ENCODE measurements around the gene AREL1.

DNA sequence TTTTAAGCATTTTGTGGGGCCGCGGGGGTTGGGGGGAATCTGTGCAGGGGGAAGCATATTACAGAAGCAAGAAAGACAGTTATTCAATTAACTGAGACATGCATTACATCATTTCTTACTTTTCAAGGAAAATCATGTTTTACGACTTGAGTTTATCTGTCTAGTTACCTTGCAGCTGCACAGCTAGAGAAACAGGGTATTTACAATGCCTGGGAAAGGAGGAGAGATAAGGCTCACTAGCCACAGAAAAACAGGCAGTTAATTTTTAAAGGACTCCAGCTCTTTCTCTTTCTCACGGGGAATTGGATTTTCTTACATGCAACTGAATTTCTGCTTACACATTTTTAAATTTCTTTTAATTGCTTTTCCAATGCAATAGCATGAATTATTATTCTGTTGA, 22.2 kb upstream of the AREL1 start:
- TF ChIP-seq CTCF (IDR thresholded peaks at IDR 0.05) (no peak), POLR2A (IDR thresholded peaks at IDR 0.05) (no peak), POLR2AphosphoS5 (IDR thresholded peaks at IDR 0.05) (no peak)

Data from breast epithelium (tissue), 3 donors.